H9 (cell line): ENCODE measurements around the gene TBATA. TPM values are rescaled to one million over a fixed set of nuclear protein-coding genes. Genes with fewer than 3 reads are reported as not detected.

Source experiments
- DNase-seq: peaks from one replicate; pipeline ENCODE4 v3.0.0-alpha.2; 2017
- H2AFZ ChIP-seq: one replicate; pipeline ENCODE4 v1.6.1; 2013; ENCODE audit warnings: mild to moderate bottlenecking, low read length, control low read depth, moderate library complexity
- H2AK5ac ChIP-seq: 2 replicates; pipeline ENCODE4 v1.6.1; 2013; ENCODE audit warnings: low read length, control low read depth, mixed read lengths; ENCODE audit not compliant: insufficient read length
- H2BK120ac ChIP-seq: one replicate; pipeline ENCODE4 v1.6.1; 2013; ENCODE audit warnings: low read depth, mild to moderate bottlenecking, low read length, control low read depth, inconsistent platforms; ENCODE audit not compliant: poor library complexity, severe bottlenecking
- H2BK12ac ChIP-seq: 2 replicates; pipeline ENCODE4 v1.6.1; 2013; ENCODE audit warnings: low read length, control low read depth, mixed read lengths, low read depth; ENCODE audit not compliant: insufficient read length
- H2BK15ac ChIP-seq: 2 replicates; pipeline ENCODE4 v1.6.1; 2013; ENCODE audit warnings: low read depth, low read length, control low read depth
- H2BK20ac ChIP-seq: one replicate; pipeline ENCODE4 v1.6.1; 2013; ENCODE audit warnings: low read depth, mild to moderate bottlenecking, low read length, control low read depth, inconsistent platforms; ENCODE audit not compliant: poor library complexity, severe bottlenecking
- H2BK5ac ChIP-seq: 2 replicates; pipeline ENCODE4 v1.6.1; 2013; ENCODE audit warnings: low read length, control low read depth, mixed read lengths; ENCODE audit not compliant: insufficient read length
- H3K14ac ChIP-seq: 2 replicates; pipeline ENCODE4 v1.6.1; 2013; ENCODE audit warnings: low read length, control low read depth; ENCODE audit not compliant: insufficient read depth
- H3K18ac ChIP-seq: 2 replicates; pipeline ENCODE4 v1.6.1; 2013; ENCODE audit warnings: low read depth, mild to moderate bottlenecking, mixed read lengths, low read length, control low read depth; ENCODE audit not compliant: insufficient read length
- H3K23ac ChIP-seq: 2 replicates; pipeline ENCODE4 v1.6.1; 2013; ENCODE audit warnings: low read length, control low read depth, mixed read lengths, low read depth; ENCODE audit not compliant: insufficient read length
- H3K23me2 ChIP-seq: 2 replicates; pipeline ENCODE4 v1.6.1; 2013; ENCODE audit warnings: low read depth, mild to moderate bottlenecking, mixed read lengths, low read length, control low read depth; ENCODE audit not compliant: insufficient read length, poor library complexity, severe bottlenecking
- H3K27ac ChIP-seq: 2 replicates; pipeline ENCODE4 v1.5.1; 2013; ENCODE audit warnings: low read length, control low read depth, mixed read lengths, low read depth; ENCODE audit not compliant: insufficient read length
- H3K27me3 ChIP-seq: 2 replicates; pipeline ENCODE4 v1.6.1; 2013; ENCODE audit warnings: low read length, control low read depth, inconsistent platforms; ENCODE audit not compliant: insufficient read depth
- H3K4ac ChIP-seq: 2 replicates; pipeline ENCODE4 v1.6.1; 2013; ENCODE audit warnings: low read depth, mild to moderate bottlenecking, control low read depth, inconsistent platforms, low read length, moderate library complexity
- H3K4me1 ChIP-seq: 2 replicates; pipeline ENCODE4 v1.6.1; 2013; ENCODE audit warnings: low read length, control low read depth, inconsistent platforms; ENCODE audit not compliant: insufficient read depth
- H3K4me2 ChIP-seq: 2 replicates; pipeline ENCODE4 v1.6.1; 2013; ENCODE audit warnings: low read length, control low read depth, mixed read lengths; ENCODE audit not compliant: insufficient read length, insufficient read depth
- H3K56ac ChIP-seq: 2 replicates; pipeline ENCODE4 v1.6.1; 2013; ENCODE audit warnings: low read depth, mild to moderate bottlenecking, mixed read lengths, low read length, control low read depth; ENCODE audit not compliant: insufficient read length
- H3K79me1 ChIP-seq: 2 replicates; pipeline ENCODE4 v1.6.1; 2013; ENCODE audit warnings: low read depth, mild to moderate bottlenecking, moderate library complexity, low read length, control low read depth, inconsistent platforms; ENCODE audit not compliant: insufficient read depth, poor library complexity, severe bottlenecking
- H3K79me2 ChIP-seq: 2 replicates; pipeline ENCODE4 v1.6.1; 2013; ENCODE audit warnings: low read length, control low read depth, inconsistent platforms; ENCODE audit not compliant: insufficient read depth
- H3K9ac ChIP-seq: 2 replicates; pipeline ENCODE4 v1.6.1; 2013; ENCODE audit warnings: low read length, control low read depth, mixed read lengths; ENCODE audit not compliant: insufficient read length; ENCODE audit errors: extremely low read depth
- H3K9me3 ChIP-seq: one replicate; pipeline ENCODE4 v1.6.1; 2013; ENCODE audit warnings: low read depth, low read length, inconsistent platforms; ENCODE audit not compliant: control insufficient read depth
- H3T11ph ChIP-seq: one replicate; pipeline ENCODE4 v1.6.1; 2013; ENCODE audit warnings: mild to moderate bottlenecking, low read length, control low read depth, inconsistent platforms
- H4K20me1 ChIP-seq: one replicate; pipeline ENCODE4 v1.6.1; 2013; ENCODE audit not compliant: control insufficient read depth, insufficient read length, insufficient read depth
- H4K5ac ChIP-seq: 2 replicates; pipeline ENCODE4 v1.6.1; 2013; ENCODE audit warnings: low read depth, mild to moderate bottlenecking, mixed read lengths, low read length, control low read depth; ENCODE audit not compliant: insufficient read length
- H4K8ac ChIP-seq: replicated peaks from 2 replicates; pipeline ENCODE4 v1.6.1; 2013; ENCODE audit warnings: low read length, control low read depth, mixed read lengths, low read depth; ENCODE audit not compliant: insufficient read length
- H4K91ac ChIP-seq: 2 replicates; pipeline ENCODE4 v1.6.1; 2013; ENCODE audit warnings: low read depth, mild to moderate bottlenecking, moderate library complexity, mixed read lengths, low read length, control low read depth; ENCODE audit not compliant: insufficient read length
- H3K27ac Mint-ChIP-seq, 3 experiments: 2 replicates in 2 of 3; 3 replicates in 1 of 3; pipeline ENCODE4 v1.8.0; 2020 to 2021; ENCODE audit warnings: mixed read lengths in 3 of 3, mild to moderate bottlenecking in 1 of 3, moderate library complexity in 1 of 3
- H3K27me3 Mint-ChIP-seq: 2 replicates; pipeline ENCODE4 v1.8.0; 2021; ENCODE audit warnings: low read depth, mild to moderate bottlenecking, moderate library complexity, mixed read lengths
- H3K36me3 Mint-ChIP-seq, 3 experiments: 2 replicates in 2 of 3; 3 replicates in 1 of 3; pipeline ENCODE4 v1.8.0; 2020 to 2021; ENCODE audit warnings: low read depth in 3 of 3, mixed read lengths in 3 of 3; ENCODE audit not compliant: insufficient read depth in 1 of 3
- H3K4me1 Mint-ChIP-seq, 2 experiments: 2 replicates each; pipeline ENCODE4 v1.8.0; 2020; ENCODE audit warnings: mixed read lengths in 2 of 2
- H3K4me3 Mint-ChIP-seq, 2 experiments: 2 replicates in 1 of 2; 3 replicates in 1 of 2; pipeline ENCODE4 v1.8.0; 2020 to 2021; ENCODE audit warnings: mild to moderate bottlenecking in 2 of 2, mixed read lengths in 2 of 2, moderate library complexity in 1 of 2
- H3K9me3 Mint-ChIP-seq, 2 experiments: 2 replicates in 1 of 2; 3 replicates in 1 of 2; pipeline ENCODE4 v1.8.0; 2020; ENCODE audit warnings: mild to moderate bottlenecking in 2 of 2, mixed read lengths in 2 of 2, moderate library complexity in 1 of 2
- WGBS: extraction: QIAGEN DNeasy Blood & Tissue Kit; methylation state at CpG from one replicate; pipeline ENCODE4 v1.1.7; 2013; ENCODE audit warnings: missing lambda C conversion rate, low lambda C conversion rate, mixed read lengths; ENCODE audit not compliant: insufficient read length; ENCODE audit errors: extremely low coverage; 5-methylcytosine and 5-hydroxymethylcytosine counted together
- total RNA-seq: library from RNA; stranded (reverse); gene quantifications from 2 replicates; pipeline ENCODE4 v1.2.1, GENCODE V29; 2021
- TF ChIP-seq, protein P1 (sequence below): fragments of 200-600 bp; sonication (generic); conservative IDR thresholded peaks from 3 replicates; pipeline ENCODE4 v1.8.0; 2021; ENCODE audit warnings: antibody characterized with exemption, mild to moderate bottlenecking

Gene TBATA
- total RNA-seq, 1 experiment from 2014 or later = not detected

DNA sequence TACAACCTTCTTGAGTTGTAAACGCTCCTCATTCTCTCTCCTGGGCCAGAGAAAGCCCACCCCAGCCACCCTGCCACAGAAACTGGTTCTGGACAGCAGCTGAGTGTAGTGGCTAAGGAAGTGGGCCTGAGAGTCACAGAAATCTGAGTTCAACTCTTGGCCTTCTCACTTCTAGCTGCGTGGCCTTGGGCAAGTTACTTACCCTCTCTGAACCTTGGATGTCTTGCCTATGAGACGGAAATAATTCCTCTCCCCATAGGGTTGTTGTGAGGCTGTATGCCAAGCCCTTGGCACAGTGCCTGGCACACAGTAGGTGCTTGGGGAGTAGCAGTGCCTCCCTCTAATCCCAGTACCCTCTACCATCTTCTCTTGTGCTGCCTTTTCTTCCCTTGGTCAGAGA lies 61.4 kb downstream of the TBATA start:
- Histone ChIP-seq H3K4me1 (no peaks in the 10 kb centered on the region; the same call in 1 of the 2 replicates), H3K27ac (no peak overlapping the region), H3K56ac (no peak overlapping the region), H2BK12ac (no peak overlapping the region), H2AK5ac (no peak overlapping the region), H3K9ac (no peak overlapping the region), H4K91ac (no peak overlapping the region), H3K23me2 (no peaks in the 10 kb centered on the region), H3K79me2 (no peaks in the 10 kb centered on the region), H2BK120ac (no peak overlapping the region), H3K4ac (no peak overlapping the region), H2BK5ac (no peak overlapping the region), H3K14ac (no peak overlapping the region), H4K8ac (no peak overlapping the region), H2BK15ac (no peak overlapping the region), H3T11ph (no peak overlapping the region), H3K4me2 (no peak overlapping the region), H3K9me3 (no peaks in the 10 kb centered on the region), H4K5ac (no peak overlapping the region), H4K20me1 (no peaks in the 10 kb centered on the region), H3K23ac (no peak overlapping the region), H3K18ac (no peak overlapping the region), H2AFZ (no peak overlapping the region), H3K27me3 (no peaks in the 10 kb centered on the region), H3K79me1 (no peaks in the 10 kb centered on the region), H2BK20ac (no peak overlapping the region)
- peaks cover 0 to 8% (median 3%) of the 10 kb centered on the region in 3 experiments; a peak in 4 of 7 replicates for H3K36me3 Mint-ChIP-seq
- H3K27ac Mint-ChIP-seq = no peak overlapping the region
- peaks cover 3% of the 10 kb centered on the region in 2 experiments; a peak in 4 of 5 replicates for H3K9me3 Mint-ChIP-seq
- no peak overlapping the region for H3K4me3 Mint-ChIP-seq
- H3K27me3 Mint-ChIP-seq = no peaks in the 10 kb centered on the region
- H3K4me1 Mint-ChIP-seq = peaks cover 6 to 10% of the 10 kb centered on the region in 2 experiments; a peak in 3 of 4 replicates
- DNase-seq = no peak
- TF ChIP-seq, protein P1, sequence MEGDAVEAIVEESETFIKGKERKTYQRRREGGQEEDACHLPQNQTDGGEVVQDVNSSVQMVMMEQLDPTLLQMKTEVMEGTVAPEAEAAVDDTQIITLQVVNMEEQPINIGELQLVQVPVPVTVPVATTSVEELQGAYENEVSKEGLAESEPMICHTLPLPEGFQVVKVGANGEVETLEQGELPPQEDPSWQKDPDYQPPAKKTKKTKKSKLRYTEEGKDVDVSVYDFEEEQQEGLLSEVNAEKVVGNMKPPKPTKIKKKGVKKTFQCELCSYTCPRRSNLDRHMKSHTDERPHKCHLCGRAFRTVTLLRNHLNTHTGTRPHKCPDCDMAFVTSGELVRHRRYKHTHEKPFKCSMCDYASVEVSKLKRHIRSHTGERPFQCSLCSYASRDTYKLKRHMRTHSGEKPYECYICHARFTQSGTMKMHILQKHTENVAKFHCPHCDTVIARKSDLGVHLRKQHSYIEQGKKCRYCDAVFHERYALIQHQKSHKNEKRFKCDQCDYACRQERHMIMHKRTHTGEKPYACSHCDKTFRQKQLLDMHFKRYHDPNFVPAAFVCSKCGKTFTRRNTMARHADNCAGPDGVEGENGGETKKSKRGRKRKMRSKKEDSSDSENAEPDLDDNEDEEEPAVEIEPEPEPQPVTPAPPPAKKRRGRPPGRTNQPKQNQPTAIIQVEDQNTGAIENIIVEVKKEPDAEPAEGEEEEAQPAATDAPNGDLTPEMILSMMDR = no peak
- no CpG with 5 or more reads among the region's 3 CpGs for WGBS
